ENCODE measurements around the gene ZNF609.
A peak's percentile ranks its signal among the peaks of the same experiment; 100 is the strongest.

Gene ZNF609

GRCh38 chr15:64460206-64460723, at the start of gene ZNF609:
Gene ZNF609 (plus strand): TSS chr15:64460578. CDS start chr15:64499420, 38,842 bp downstream.
- peak; percentile 91 for DNase-seq

- no peak for DNase-seq
These were observed 48.2 kb upstream of the ZNF609 start for GRCh38 chr15:64412216-64412615.

- no peak for DNase-seq
These were observed 37.7 kb upstream of the ZNF609 start for GRCh38 chr15:64422697-64423096.

GRCh38 chr15:64423970-64424369, 36.4 kb upstream of the ZNF609 start:
- no peak for DNase-seq

GRCh38 chr15:64425221-64425620, 35.2 kb upstream of the ZNF609 start:
- no peak for DNase-seq

- DNase-seq, result peak; percentile 80
These were observed 33.4 kb upstream of the ZNF609 start for GRCh38 chr15:64426845-64427465.

GRCh38 chr15:64429448-64429847, 30.9 kb upstream of the ZNF609 start:
- DNase-seq, result no peak

- DNase-seq, result peak; percentile 48
These were observed 30.2 kb upstream of the ZNF609 start for GRCh38 chr15:64430000-64430735.

GRCh38 chr15:64437982-64438381, 22.4 kb upstream of the ZNF609 start:
- DNase-seq, result no peak

- no peak for DNase-seq
These were observed 21.5 kb upstream of the ZNF609 start for GRCh38 chr15:64438653-64439447.

- DNase-seq, result no peak
These were observed 18.5 kb upstream of the ZNF609 start for GRCh38 chr15:64441852-64442251.

GRCh38 chr15:64443016-64443415, 17.4 kb upstream of the ZNF609 start:
- no peak for DNase-seq

GRCh38 chr15:64443747-64444621, 16.4 kb upstream of the ZNF609 start:
- DNase-seq, result no peak

GRCh38 chr15:64444836-64445235, 15.5 kb upstream of the ZNF609 start:
- DNase-seq, result no peak

- no peak for DNase-seq
These were observed 12.7 kb upstream of the ZNF609 start for GRCh38 chr15:64447536-64448315.

- peak; percentile 97 for DNase-seq
These were observed 7.2 kb upstream of the ZNF609 start for GRCh38 chr15:64452988-64453688.

GRCh38 chr15:64453689-64454037, 6.7 kb upstream of the ZNF609 start:
- no peak for DNase-seq

GRCh38 chr15:64454282-64454681, 6.1 kb upstream of the ZNF609 start:
- no peak for DNase-seq

GRCh38 chr15:64455961-64456371, 4.4 kb upstream of the ZNF609 start:
- no peak for DNase-seq

- DNase-seq, result no peak
These were observed 3.7 kb upstream of the ZNF609 start for GRCh38 chr15:64456634-64457108.
